Panc1 (cell line): Measurements from ENCODE around the gene UNC5B. TPM values are rescaled to one million over a fixed set of nuclear protein-coding genes. Genes with fewer than 3 reads are reported as not detected.

Experiments used
- ATAC-seq: fragments of 200-7000 bp; cut with Tn5 transposase; 2 replicates; pipeline ENCODE4 v1.9.1; 2020; ENCODE audit warnings: mild to moderate bottlenecking, moderate library complexity
- BruUV-seq: library from RNA; stranded (reverse); fragments of 400-500 nt; replicated peaks from 2 replicates; lab custom pipeline; 2021; lab: Mats Ljungman, UMichigan
- CTCF ChIA-PET: fragments of 300-600 bp; sonication (Branson Sonifier 250); formaldehyde crosslinking; loops from one replicate; lab custom pipeline; 2022; ENCODE audit warnings: antibody characterized with exemption; lab: Charles Lee
- POLR2A ChIA-PET: fragments of 300-600 bp; sonication (Branson Sonifier 250); formaldehyde crosslinking; loops from one replicate; lab custom pipeline; 2022; ENCODE audit warnings: antibody characterized with exemption; lab: Charles Lee
- DNase-seq: peaks from one replicate; pipeline ENCODE4 v3.0.0-alpha.2; 2010; ENCODE audit warnings: low read depth, low spot score
- H3K27ac ChIP-seq: 2 replicates; pipeline ENCODE4 v1.5.1; 2011; ENCODE audit warnings: mild to moderate bottlenecking, low read length, inconsistent platforms
- H3K27me3 ChIP-seq: fragments of 200-500 bp; sonication (Bioruptor generic); 2 replicates; pipeline ENCODE4 v1.6.0; 2014; ENCODE audit warnings: low read length, inconsistent platforms; ENCODE audit not compliant: control insufficient read depth, insufficient read depth
- H3K36me3 ChIP-seq: fragments of 200-500 bp; sonication (Bioruptor generic); 2 replicates; pipeline ENCODE4 v1.5.1; 2014; ENCODE audit warnings: inconsistent platforms, mild to moderate bottlenecking, low read length, moderate library complexity; ENCODE audit not compliant: control insufficient read depth, insufficient read depth
- H3K4me1 ChIP-seq: 2 replicates; pipeline ENCODE4 v1.5.1; 2011; ENCODE audit warnings: inconsistent platforms, mild to moderate bottlenecking, low read length, moderate library complexity; ENCODE audit not compliant: control insufficient read depth, insufficient read depth
- H3K4me3 ChIP-seq, 2 experiments: 2 replicates each; pipeline ENCODE4 v1.5.1; 2011 to 2012; ENCODE audit warnings: low read depth in 2 of 2, low read length in 2 of 2, mild to moderate bottlenecking in 2 of 2, inconsistent platforms in 1 of 2, moderate library complexity in 1 of 2
- H3K9me3 ChIP-seq: fragments of 200-500 bp; sonication (Bioruptor generic); 2 replicates; pipeline ENCODE4 v1.5.1; 2014; ENCODE audit warnings: low read depth, mild to moderate bottlenecking, inconsistent platforms, low read length, moderate library complexity; ENCODE audit not compliant: control insufficient read depth, insufficient read depth
- CTCF ChIP-seq: fragments of 450-650 bp; IDR thresholded peaks from 2 replicates; pipeline ENCODE4 v1.5.1; 2017; ENCODE audit warnings: mild to moderate bottlenecking
- POLR2AphosphoS5 ChIP-seq: IDR thresholded peaks from 2 replicates; pipeline ENCODE4 v1.6.1; 2012; ENCODE audit warnings: mild to moderate bottlenecking, low read depth, low read length, moderate library complexity
- REST ChIP-seq, 2 experiments: IDR thresholded peaks; 2 replicates each; pipeline ENCODE4 v1.6.1; 2011 to 2012; ENCODE audit warnings: low read depth in 2 of 2, control low read depth in 1 of 2, low read length in 1 of 2, mild to moderate bottlenecking in 1 of 2, moderate library complexity in 1 of 2; ENCODE audit not compliant: insufficient read depth in 1 of 2
- SIN3A ChIP-seq: IDR thresholded peaks from 2 replicates; pipeline ENCODE4 v1.6.1; 2012; ENCODE audit warnings: low read depth, mild to moderate bottlenecking, low read length, moderate library complexity, borderline replicate concordance; ENCODE audit not compliant: insufficient read depth
- TCF7L2 ChIP-seq: IDR thresholded peaks from 2 replicates; pipeline ENCODE4 v1.6.1; 2011; ENCODE audit warnings: mild to moderate bottlenecking, low read depth, low read length, inconsistent platforms
- in situ Hi-C: cut with HindIII; loops from 2 replicates; pipeline ENCODE4 v1.10.0; 2016; ENCODE audit warnings: low sequenced_read_pairs, low pct_unique_long_range_greater_than_20kb
- intact Hi-C: fragments of 100-400 bp; cut with micrococcal nuclease; formaldehyde crosslinking; loops from one replicate; pipeline ENCODE4 v1.10.0; 2022; ENCODE audit not compliant: unreplicated experiment
- total RNA-seq: library from RNA; stranded (reverse); gene quantifications from one replicate; pipeline ENCODE4 v1.2.1, GENCODE V29; 2021; ENCODE audit not compliant: unreplicated experiment

The UNC5B gene
- total RNA-seq, 1 experiment from 2014 or later = 1.1 TPM

GRCh38 chr10:71178880-71179279, 33.5 kb upstream of the UNC5B start:
- Histone ChIP-seq H3K9me3 (no peaks in the 10 kb centered on the region), H3K36me3 (no peaks in the 10 kb centered on the region), H3K27ac (no peak overlapping the region), H3K4me3 (no peak overlapping the region), H3K27me3 (peaks cover 24% of the 10 kb centered on the region), H3K4me1 (no peaks in the 10 kb centered on the region)
- ChIA-PET POLR2A (interaction anchor here (0.6 kb wide), 1 partner anchor 550 kb away, joined by 3 read pairs; no protein-coding TSS in a partner anchor), CTCF (no interaction called here)
- ATAC-seq (no peak), DNase-seq (no peak)
- in situ Hi-C loops (no loop called here), intact Hi-C loops (no loop called here)
- no TSS peak for BruUV-seq
- TF ChIP-seq REST (IDR thresholded peaks at IDR 0.05; ENCODE audit: insufficient read depth in 1 of 2, low read depth in 2 of 2, low read length in 1 of 2) (no peak), POLR2AphosphoS5 (no peak)

DNA sequence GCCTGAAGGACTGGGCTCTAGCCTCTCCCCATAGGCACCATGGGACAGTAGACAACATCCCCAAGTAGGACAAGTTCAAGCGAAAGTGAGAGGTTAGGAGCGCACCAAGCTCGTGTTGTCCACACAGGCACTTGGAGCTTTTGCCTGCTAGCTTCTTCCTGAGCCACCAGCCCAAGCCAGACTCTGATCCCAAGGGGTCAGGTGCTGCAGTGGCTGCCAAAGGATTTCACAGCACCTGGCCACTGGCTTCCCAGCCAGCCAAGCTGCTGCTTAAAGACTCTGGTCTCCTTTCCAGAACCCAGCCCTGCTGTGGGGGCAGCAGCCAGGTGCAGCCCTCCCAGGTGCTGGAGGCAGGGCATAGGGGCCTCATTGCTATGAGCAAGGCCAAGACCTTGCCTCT, 33.0 kb upstream of the UNC5B start:
- no peak for DNase-seq
- H3K4me3 ChIP-seq = no peak overlapping the region
- intact Hi-C loops (no loop called here), in situ Hi-C loops (no loop called here)
- no peaks in the 10 kb centered on the region for H3K4me1 ChIP-seq
- TF ChIP-seq SIN3A (no peak), CTCF (no peak), TCF7L2 (no peak), POLR2AphosphoS5 (no peak), REST (IDR thresholded peaks at IDR 0.05; ENCODE audit: insufficient read depth in 1 of 2, low read depth in 2 of 2, low read length in 1 of 2) (no peak)
- H3K27ac ChIP-seq = no peak overlapping the region
- H3K9me3 ChIP-seq = no peaks in the 10 kb centered on the region
- no peak for ATAC-seq
- no peaks in the 10 kb centered on the region for H3K36me3 ChIP-seq
- peaks cover 21% of the 10 kb centered on the region for H3K27me3 ChIP-seq
- CTCF ChIA-PET = no interaction called here
- POLR2A ChIA-PET = no interaction called here
- no TSS peak for BruUV-seq
